ENCODE data around the gene SCYL1.

The SCYL1 gene

GRCh38 chr11:65580756-65581155 lies 55.9 kb downstream of the SCYL1 start:
- H3K4me3 ChIP-seq (ENCODE audit: low read depth, low read length), result no peak overlapping the region
- no peak for DNase-seq (ENCODE audit: low read depth)
- TF ChIP-seq CTCF (IDR thresholded peaks at IDR 0.05; ENCODE audit: insufficient read depth, low read depth, low read length, missing control alignments), result no peak

GRCh38 chr11:65581928-65582327 lies 57.0 kb downstream of the SCYL1 start:
- DNase-seq (ENCODE audit: low read depth), result no peak
- no peak overlapping the region for H3K4me3 ChIP-seq (ENCODE audit: low read depth, low read length)
- TF ChIP-seq CTCF (IDR thresholded peaks at IDR 0.05; ENCODE audit: insufficient read depth, low read depth, low read length, missing control alignments), result no peak

GRCh38 chr11:65583589-65583988 lies 58.7 kb downstream of the SCYL1 start:
- DNase-seq (ENCODE audit: low read depth), result no peak
- TF ChIP-seq CTCF (IDR thresholded peaks at IDR 0.05; ENCODE audit: insufficient read depth, low read depth, low read length, missing control alignments), result no peak
- H3K4me3 ChIP-seq (ENCODE audit: low read depth, low read length), result no peak overlapping the region

GRCh38 chr11:65584106-65584505 lies 59.2 kb downstream of the SCYL1 start:
- no peak for TF ChIP-seq CTCF (IDR thresholded peaks at IDR 0.05; ENCODE audit: insufficient read depth, low read depth, low read length, missing control alignments)
- no peak overlapping the region for H3K4me3 ChIP-seq (ENCODE audit: low read depth, low read length)
- no peak for DNase-seq (ENCODE audit: low read depth)

GRCh38 chr11:65584723-65585171 lies 59.9 kb downstream of the SCYL1 start:
- DNase-seq (ENCODE audit: low read depth), result no peak
- H3K4me3 ChIP-seq (ENCODE audit: low read depth, low read length), result no peak overlapping the region
- TF ChIP-seq CTCF (IDR thresholded peaks at IDR 0.05; ENCODE audit: insufficient read depth, low read depth, low read length, missing control alignments), result no peak

- DNase-seq (ENCODE audit: low read depth), result no peak
- no peak overlapping the region for H3K4me3 ChIP-seq (ENCODE audit: low read depth, low read length)
- no peak for TF ChIP-seq CTCF (IDR thresholded peaks at IDR 0.05; ENCODE audit: insufficient read depth, low read depth, low read length, missing control alignments)
Observed at GRCh38 chr11:65585396-65586246, 60.7 kb downstream of the SCYL1 start.

GRCh38 chr11:65586247-65586630 lies 61.4 kb downstream of the SCYL1 start:
- no peak for DNase-seq (ENCODE audit: low read depth)
- peak overlapping the region; percentile 34; the same call in 1 of the 2 replicates for H3K4me3 ChIP-seq (ENCODE audit: low read depth, low read length)
- no peak for TF ChIP-seq CTCF (IDR thresholded peaks at IDR 0.05; ENCODE audit: insufficient read depth, low read depth, low read length, missing control alignments)
